HCT116 (cell line): ENCODE results near the gene ELOF1. TPM values are rescaled to one million over a fixed set of nuclear protein-coding genes. Genes with fewer than 3 reads are reported as not detected.

ENCODE experiments used
- ATAC-seq: fragments of 200-7000 bp; cut with Tn5 transposase; 2 replicates; pipeline ENCODE4 v1.9.1; 2020; ENCODE audit warnings: mild to moderate bottlenecking, moderate library complexity
- BruUV-seq: library from RNA; stranded (reverse); fragments of 400-500 nt; replicated peaks from 2 replicates; lab custom pipeline; 2021; lab: Mats Ljungman, UMichigan
- CTCF ChIA-PET: fragments of 300-600 bp; sonication (Branson Sonifier 250); formaldehyde crosslinking; loops from one replicate; lab custom pipeline; 2021; ENCODE audit warnings: antibody characterized with exemption; lab: Charles Lee
- POLR2A ChIA-PET: fragments of 300-600, 350-600 bp; sonication (Branson Sonifier 250); formaldehyde crosslinking; loops from one replicate; lab custom pipeline; 2021; ENCODE audit warnings: antibody characterized with exemption; lab: Charles Lee
- RAD21 ChIA-PET, 2 experiments: fragments of 300-600 bp; sonication (Branson Sonifier 250); formaldehyde crosslinking; loops; one replicate each; lab custom pipeline; 2023; ENCODE audit warnings: low total read pairs in 2 of 2; ENCODE audit not compliant: uncharacterized antibody in 2 of 2, unreplicated experiment in 2 of 2, low non-redundant PET in 1 of 2; lab: Charles Lee
- DNase-seq: peaks from one replicate; pipeline ENCODE4 v3.0.0-alpha.2; 2010; ENCODE audit warnings: low read depth, low spot score
- H2AFZ ChIP-seq: fragments of 200-600 bp; shearing (Covaris generic), sonication (generic); 2 replicates; pipeline ENCODE4 v1.6.1; 2017; ENCODE audit warnings: low read depth, mixed run types, mixed read lengths, antibody characterized with exemption, low read length; ENCODE audit not compliant: poor library complexity, severe bottlenecking
- H3K27ac ChIP-seq: 2 replicates; pipeline ENCODE4 v1.5.1; 2012; ENCODE audit warnings: low read depth, low read length
- H3K27me3 ChIP-seq: fragments of 200-600 bp; sonication (generic); 2 replicates; pipeline ENCODE4 v1.6.1; 2016; ENCODE audit warnings: mixed run types, low read length, mixed read lengths; ENCODE audit not compliant: insufficient read depth
- H3K36me3 ChIP-seq, 2 experiments: fragments of 200-500 bp in 1 of 2; fragments of 200-600 bp in 1 of 2; sonication (Bioruptor generic) in 1 of 2; sonication (generic) in 1 of 2; 2 replicates each; pipeline versions ENCODE4 v1.5.1 to v1.6.1; 2014 to 2016; ENCODE audit warnings: low read length in 2 of 2, inconsistent platforms in 1 of 2, mixed read lengths in 1 of 2, mixed run types in 1 of 2; ENCODE audit not compliant: insufficient read depth in 2 of 2, control insufficient read depth in 1 of 2
- H3K4me1 ChIP-seq, 2 experiments: fragments of 200-600 bp in 1 of 2; sonication (generic) in 1 of 2; 2 replicates each; pipeline versions ENCODE4 v1.5.1 to v1.6.1; 2012 to 2017; ENCODE audit warnings: low read length in 2 of 2, inconsistent platforms in 1 of 2, mild to moderate bottlenecking in 1 of 2, mixed read lengths in 1 of 2, mixed run types in 1 of 2, moderate library complexity in 1 of 2; ENCODE audit not compliant: insufficient read depth in 2 of 2, control insufficient read depth in 1 of 2
- H3K4me2 ChIP-seq: fragments of 200-600 bp; sonication (generic); 2 replicates; pipeline ENCODE4 v1.6.1; 2017; ENCODE audit warnings: mixed run types, low read length, mixed read lengths
- H3K4me3 ChIP-seq, 2 experiments: fragments of 200-600 bp in 1 of 2; sonication (generic) in 1 of 2; replicated peaks in 1 of 2; 2 replicates each; pipeline ENCODE4 v1.5.1; 2011 to 2016; ENCODE audit warnings: low read length in 2 of 2, control low read depth in 1 of 2, low read depth in 1 of 2, mild to moderate bottlenecking in 1 of 2, mixed read lengths in 1 of 2, mixed run types in 1 of 2
- H3K79me2 ChIP-seq: fragments of 200-600 bp; sonication (generic); 2 replicates; pipeline ENCODE4 v1.6.1; 2017; ENCODE audit warnings: mild to moderate bottlenecking, mixed run types, low read length, moderate library complexity, mixed read lengths; ENCODE audit not compliant: insufficient read depth
- H3K9ac ChIP-seq: fragments of 200-600 bp; sonication (generic); 2 replicates; pipeline ENCODE4 v1.6.1; 2016; ENCODE audit warnings: low read length, mixed read lengths
- H3K9me2 ChIP-seq: fragments of 200-600 bp; sonication (generic), shearing (Covaris generic); 2 replicates; pipeline ENCODE4 v1.6.1; 2017; ENCODE audit warnings: mixed run types, mild to moderate bottlenecking, moderate library complexity; ENCODE audit not compliant: insufficient read depth
- H3K9me3 ChIP-seq, 2 experiments: fragments of 200-500 bp in 1 of 2; fragments of 200-600 bp in 1 of 2; sonication (Bioruptor generic) in 1 of 2; sonication (generic) in 1 of 2; 2 replicates each; pipeline ENCODE4 v1.6.1; 2014 to 2017; ENCODE audit warnings: low read length in 2 of 2, mixed read lengths in 2 of 2, inconsistent platforms in 1 of 2, low read depth in 1 of 2, mild to moderate bottlenecking in 1 of 2, mixed run types in 1 of 2, moderate library complexity in 1 of 2; ENCODE audit not compliant: control insufficient read depth in 1 of 2, insufficient read depth in 1 of 2
- H4K20me1 ChIP-seq: fragments of 200-600 bp; sonication (generic), shearing (Covaris generic); 2 replicates; pipeline ENCODE4 v1.6.1; 2017; ENCODE audit warnings: mixed run types, mild to moderate bottlenecking, moderate library complexity; ENCODE audit not compliant: insufficient read depth
- CBX3 ChIP-seq: IDR thresholded peaks from 2 replicates; pipeline ENCODE4 v1.6.1; 2012; ENCODE audit warnings: low read depth
- CEBPB ChIP-seq: IDR thresholded peaks from 2 replicates; pipeline ENCODE4 v1.6.1; 2012; ENCODE audit warnings: low read depth
- CTCF ChIP-seq, 3 experiments: fragments of 200-600 bp in 1 of 3; sonication (generic) in 1 of 3; IDR thresholded peaks in 2 of 3; conservative IDR thresholded peaks in 1 of 3; 2 replicates each; pipeline ENCODE4 v1.5.1; 2012 to 2017; ENCODE audit warnings: low read depth in 2 of 3, low read length in 2 of 3, antibody characterized with exemption in 1 of 3, borderline replicate concordance in 1 of 3, control low read depth in 1 of 3, mild to moderate bottlenecking in 1 of 3, mixed read lengths in 1 of 3, mixed run types in 1 of 3, moderate library complexity in 1 of 3; ENCODE audit not compliant: insufficient read depth in 1 of 3
- EGR1 ChIP-seq: IDR thresholded peaks from 2 replicates; pipeline ENCODE4 v1.6.1; 2012; ENCODE audit warnings: low read depth
- ELF1 ChIP-seq: IDR thresholded peaks from 2 replicates; pipeline ENCODE4 v1.6.1; 2012; ENCODE audit warnings: low read depth, borderline replicate concordance
- EZH2 ChIP-seq: fragments of 200-600 bp; sonication (generic); IDR thresholded peaks from 2 replicates; pipeline ENCODE4 v1.6.1; 2017; ENCODE audit warnings: antibody characterized with exemption, mixed run types
- EZH2phosphoT487 ChIP-seq: fragments of 200-600 bp; IDR thresholded peaks from 2 replicates; pipeline ENCODE4 v1.6.1; 2018; ENCODE audit warnings: antibody characterized with exemption, borderline replicate concordance
- FOSL1 ChIP-seq: IDR thresholded peaks from 2 replicates; pipeline ENCODE4 v1.6.1; 2012; ENCODE audit warnings: low read depth
- JUND ChIP-seq: IDR thresholded peaks from 2 replicates; pipeline ENCODE4 v1.6.1; 2012
- MAX ChIP-seq: IDR thresholded peaks from 2 replicates; pipeline ENCODE4 v1.6.1; 2012
- POLR2A ChIP-seq: IDR thresholded peaks from 2 replicates; pipeline ENCODE4 v1.7.0; 2011; ENCODE audit warnings: borderline replicate concordance; ENCODE audit not compliant: insufficient read depth, insufficient read length; ENCODE audit errors: extremely low read depth
- POLR2AphosphoS5 ChIP-seq: IDR thresholded peaks from 2 replicates; pipeline ENCODE4 v1.6.1; 2011; ENCODE audit warnings: mild to moderate bottlenecking, low read depth, low read length, moderate library complexity
- RAD21 ChIP-seq: IDR thresholded peaks from 2 replicates; pipeline ENCODE4 v1.6.1; 2012; ENCODE audit warnings: low read depth, mild to moderate bottlenecking
- REST ChIP-seq: IDR thresholded peaks from 2 replicates; pipeline ENCODE4 v1.6.1; 2012; ENCODE audit warnings: low read depth
- SIN3A ChIP-seq: IDR thresholded peaks from 2 replicates; pipeline ENCODE4 v1.6.1; 2012; ENCODE audit warnings: low read depth
- SP1 ChIP-seq: IDR thresholded peaks from 2 replicates; pipeline ENCODE4 v1.6.1; 2012; ENCODE audit warnings: low read depth
- TCF7L2 ChIP-seq: IDR thresholded peaks from 2 replicates; pipeline ENCODE4 v1.7.0; 2011; ENCODE audit warnings: borderline replicate concordance, inconsistent platforms; ENCODE audit not compliant: insufficient read depth, insufficient read length; ENCODE audit errors: extremely low read depth
- YY1 ChIP-seq: IDR thresholded peaks from 2 replicates; pipeline ENCODE4 v1.6.1; 2011; ENCODE audit warnings: low read length, low read depth, moderate library complexity, mild to moderate bottlenecking; ENCODE audit not compliant: insufficient replicate concordance; ENCODE audit errors: extremely low read depth
- ZNF274 ChIP-seq: fragments of 200-500 bp; sonication (Bioruptor generic); IDR thresholded peaks from 2 replicates; pipeline ENCODE4 v1.6.1; 2014; ENCODE audit warnings: mild to moderate bottlenecking, low read depth, low read length, inconsistent platforms
- intact Hi-C: fragments of 100-400 bp; cut with micrococcal nuclease; formaldehyde crosslinking; loops from 2 replicates; pipeline ENCODE4 v1.10.0; 2022
- total RNA-seq: library from RNA; stranded (reverse); gene quantifications from one replicate; pipeline ENCODE4 v1.2.1, GENCODE V29; 2021; ENCODE audit not compliant: unreplicated experiment

Gene ELOF1
- total RNA-seq, 1 experiment from 2014 or later = 74.5 TPM

- ChIA-PET CTCF (no interaction called here), POLR2A (no interaction called here), RAD21 (no interaction called here)
- Histone ChIP-seq H4K20me1 (no peaks in the 10 kb centered on the region), H3K9me2 (no peaks in the 10 kb centered on the region), H3K79me2 (no peaks in the 10 kb centered on the region), H3K9ac (no peak overlapping the region), H3K27ac (no peak overlapping the region), H3K9me3 (no peaks in the 10 kb centered on the region), H3K27me3 (no peaks in the 10 kb centered on the region), H3K4me2 (no peak overlapping the region), H3K36me3 (no peaks in the 10 kb centered on the region), H3K4me1 (peaks cover 1 to 17% of the 10 kb centered on the region in 2 experiments; a peak in 3 of 4 replicates), H3K4me3 (no peak overlapping the region), H2AFZ (no peak overlapping the region)
- intact Hi-C loops = no loop called here
- ATAC-seq = no peak
- no TSS peak for BruUV-seq
- no peak for DNase-seq
- no peak for TF ChIP-seq MAX
- TF ChIP-seq SIN3A = no peak
- TF ChIP-seq TCF7L2 = no peak
- TF ChIP-seq EZH2 = no peak
- no peak for TF ChIP-seq EZH2phosphoT487
- TF ChIP-seq RAD21 = no peak
- TF ChIP-seq FOSL1 = no peak
- no peak for TF ChIP-seq YY1
- no peak for TF ChIP-seq POLR2AphosphoS5
- no peak for TF ChIP-seq REST
- no peak for TF ChIP-seq SP1
- no peak for TF ChIP-seq JUND
- TF ChIP-seq CTCF (IDR thresholded peaks at IDR 0.05 in 2 of 3, conservative IDR thresholded peaks at IDR 0.05 in 1 of 3; ENCODE audit: borderline replicate concordance in 1 of 3, insufficient read depth in 1 of 3, low read depth in 2 of 3, low read length in 2 of 3) = no peak
- no peak for TF ChIP-seq EGR1
- no peak for TF ChIP-seq CBX3
- no peak for TF ChIP-seq CEBPB
- TF ChIP-seq ZNF274 = no peak
- TF ChIP-seq POLR2A = no peak
- TF ChIP-seq ELF1 = no peak
Measured at GRCh38 chr19:11541238-11541637, 17.8 kb downstream of the ELOF1 start.
